Activated CD8-positive, alpha-beta memory T cell treated with anti-CD3 and anti-CD28 coated beads, Interleukin-2, amount 50 U/mL, for 24 hours (primary cell): ENCODE results near the gene LIMCH1.
"Not testable (repeated sequence)": the region's sequence is repeated elsewhere in the genome, so short reads cannot be mapped to it uniquely, and the experiment has no call there.

Experiments used
- DNase-seq: peaks from one replicate; pipeline ENCODE4 v3.0.0-alpha.2; 2020; ENCODE audit errors: extremely low read depth

Gene LIMCH1

GRCh38 chr4:41644915-41645295 lies 106.9 kb downstream of the LIMCH1 start:
- no peak for DNase-seq

GRCh38 chr4:41645728-41646390 lies 107.9 kb downstream of the LIMCH1 start:
- no peak for DNase-seq

GRCh38 chr4:41646862-41647261 lies 108.9 kb downstream of the LIMCH1 start:
- DNase-seq = no peak

- DNase-seq = no peak
Observed at GRCh38 chr4:41647383-41647782, 109.4 kb downstream of the LIMCH1 start.

- not testable (repeated sequence) for DNase-seq
Observed at GRCh38 chr4:41651150-41651549, 113.2 kb downstream of the LIMCH1 start.

GRCh38 chr4:41652971-41653370 lies 115.0 kb downstream of the LIMCH1 start:
- DNase-seq = no peak

- DNase-seq = no peak
Observed at GRCh38 chr4:41653523-41653922, 115.6 kb downstream of the LIMCH1 start.

- no peak for DNase-seq
Observed at GRCh38 chr4:41655177-41655576, 117.2 kb downstream of the LIMCH1 start.

- DNase-seq = no peak
Observed at GRCh38 chr4:41656106-41656505, 118.1 kb downstream of the LIMCH1 start.

GRCh38 chr4:41656572-41657520 lies 118.9 kb downstream of the LIMCH1 start:
- DNase-seq = no peak

- DNase-seq = no peak
Observed at GRCh38 chr4:41657561-41657960, 119.6 kb downstream of the LIMCH1 start.

- DNase-seq = no peak
Observed at GRCh38 chr4:41658163-41658562, 120.2 kb downstream of the LIMCH1 start.

GRCh38 chr4:41660352-41660751 lies 122.4 kb downstream of the LIMCH1 start:
- no peak for DNase-seq

GRCh38 chr4:41661442-41662076 lies 123.6 kb downstream of the LIMCH1 start:
- DNase-seq = no peak

GRCh38 chr4:41665636-41666207 lies 127.8 kb downstream of the LIMCH1 start:
- no peak for DNase-seq

GRCh38 chr4:41668024-41668423 lies 130.1 kb downstream of the LIMCH1 start:
- DNase-seq = no peak

GRCh38 chr4:41670530-41670929 lies 132.6 kb downstream of the LIMCH1 start:
- no peak for DNase-seq

GRCh38 chr4:41670982-41671381 lies 133.0 kb downstream of the LIMCH1 start:
- no peak for DNase-seq

- DNase-seq = no peak
Observed at GRCh38 chr4:41678086-41678816, 140.3 kb downstream of the LIMCH1 start.

- DNase-seq = no peak
Observed at GRCh38 chr4:41678951-41679350, 141.0 kb downstream of the LIMCH1 start.

- no peak for DNase-seq
Observed at GRCh38 chr4:41679991-41680390, 142.0 kb downstream of the LIMCH1 start.

GRCh38 chr4:41681054-41681453 lies 143.1 kb downstream of the LIMCH1 start:
- DNase-seq = no peak
